Measurements from ENCODE around the gene ECM1. TPM values are rescaled to one million over a fixed set of nuclear protein-coding genes. Genes with fewer than 3 reads are reported as not detected.

ECM1 gene
- polyA plus RNA-seq, 1 donor (not counting 4 experiments of a cell fraction or from before 2014, with no cell fraction given), result 23.6 TPM

GRCh38 chr1:150512846-150513245 lies 4.9 kb downstream of the ECM1 start:
- DNase-seq (ENCODE audit: low read depth, low spot score) (no peak), FAIRE-seq (no peak)
- no peak for TF ChIP-seq EZH2 (IDR thresholded peaks at IDR 0.05; ENCODE audit: low read length)
- TF ChIP-seq CTCF (optimal IDR thresholded peaks at IDR 0.05 in 1 of 3, IDR thresholded peaks at IDR 0.05 in 1 of 3, conservative IDR thresholded peaks at IDR 0.05 in 1 of 3; ENCODE audit: extremely low read depth in 1 of 3, insufficient read depth in 2 of 3, low read length in 3 of 3), result no peak

GRCh38 chr1:150513351-150513791 lies 5.5 kb downstream of the ECM1 start:
- Histone ChIP-seq H3K4me2 (ENCODE audit: control insufficient read depth, extremely low read depth, insufficient read depth, low read depth, low read length) (peak overlapping the region; percentile 38), H3K4me3 (ENCODE audit: control insufficient read depth in 2 of 3, extremely low read depth in 1 of 3, insufficient read depth in 2 of 3, low read depth in 1 of 3, low read length in 3 of 3) (no peak overlapping the region), H4K20me1 (ENCODE audit: control insufficient read depth, extremely low read depth, insufficient read depth, low read length) (no peaks in the 10 kb centered on the region), H3K9me3 (ENCODE audit: control insufficient read depth, low read depth, low read length) (no peaks in the 10 kb centered on the region), H3K9me1 (ENCODE audit: control insufficient read depth, extremely low read depth, insufficient read depth, low read length) (no peaks in the 10 kb centered on the region), H3K4me1 (ENCODE audit: control insufficient read depth, extremely low read depth, insufficient read depth, low read length) (peaks cover 33% of the 10 kb centered on the region), H3K27me3 (ENCODE audit: control insufficient read depth, extremely low read depth, insufficient read depth, low read length) (no peaks in the 10 kb centered on the region), H3K27ac (ENCODE audit: control insufficient read depth, insufficient read depth, low read length) (peak overlapping the region; percentile 69), H3K36me3 (ENCODE audit: control insufficient read depth in 2 of 2, extremely low read depth in 1 of 2, insufficient read depth in 2 of 2, low read length in 2 of 2) (peaks cover 13 to 17% of the 10 kb centered on the region in 2 experiments), H3K79me2 (ENCODE audit: control insufficient read depth, insufficient read depth, low read length) (no peaks in the 10 kb centered on the region), H3K9ac (ENCODE audit: control insufficient read depth, extremely low read depth, insufficient read depth, low read length) (no peak overlapping the region), H2AFZ (ENCODE audit: control insufficient read depth, low read length) (no peak overlapping the region)
- dilution Hi-C loops (cut with MboI; ENCODE audit: extremely low pct_ligation_motif_present, low sequenced_read_pairs), result no loop called here
- DNase-seq (ENCODE audit: low read depth, low spot score) (no peak), FAIRE-seq (peak; percentile 9)
- TF ChIP-seq EZH2 (IDR thresholded peaks at IDR 0.05; ENCODE audit: low read length) (no peak), CTCF (optimal IDR thresholded peaks at IDR 0.05 in 1 of 3, IDR thresholded peaks at IDR 0.05 in 1 of 3, conservative IDR thresholded peaks at IDR 0.05 in 1 of 3; ENCODE audit: extremely low read depth in 1 of 3, insufficient read depth in 2 of 3, low read length in 3 of 3) (no peak)

More at GRCh38 chr1:150512846-150513245, 4.9 kb downstream of the ECM1 start:
- H3K9ac ChIP-seq (ENCODE audit: control insufficient read depth, extremely low read depth, insufficient read depth, low read length), result no peak overlapping the region
- no peak overlapping the region for H3K4me2 ChIP-seq (ENCODE audit: control insufficient read depth, extremely low read depth, insufficient read depth, low read depth, low read length)
- no peaks in the 10 kb centered on the region for H3K27me3 ChIP-seq (ENCODE audit: control insufficient read depth, extremely low read depth, insufficient read depth, low read length)
- no peaks in the 10 kb centered on the region for H3K9me1 ChIP-seq (ENCODE audit: control insufficient read depth, extremely low read depth, insufficient read depth, low read length)
- no peak overlapping the region for H3K27ac ChIP-seq (ENCODE audit: control insufficient read depth, insufficient read depth, low read length)
- no peaks in the 10 kb centered on the region for H3K9me3 ChIP-seq (ENCODE audit: control insufficient read depth, low read depth, low read length)
- H3K36me3 ChIP-seq (ENCODE audit: control insufficient read depth in 2 of 2, extremely low read depth in 1 of 2, insufficient read depth in 2 of 2, low read length in 2 of 2), result peaks cover 13 to 17% of the 10 kb centered on the region in 2 experiments
- no peaks in the 10 kb centered on the region for H4K20me1 ChIP-seq (ENCODE audit: control insufficient read depth, extremely low read depth, insufficient read depth, low read length)
- dilution Hi-C loops (cut with MboI; ENCODE audit: extremely low pct_ligation_motif_present, low sequenced_read_pairs), result no loop called here
- H2AFZ ChIP-seq (ENCODE audit: control insufficient read depth, low read length), result no peak overlapping the region
- H3K79me2 ChIP-seq (ENCODE audit: control insufficient read depth, insufficient read depth, low read length), result no peaks in the 10 kb centered on the region
- peaks cover 38% of the 10 kb centered on the region for H3K4me1 ChIP-seq (ENCODE audit: control insufficient read depth, extremely low read depth, insufficient read depth, low read length)
- H3K4me3 ChIP-seq (ENCODE audit: control insufficient read depth in 2 of 3, extremely low read depth in 1 of 3, insufficient read depth in 2 of 3, low read depth in 1 of 3, low read length in 3 of 3), result no peak overlapping the region

Measured in keratinocyte (primary cell).